GM21529 (cell line): Measurements from ENCODE around the gene DYDC2.

Experiments
- ATAC-seq: cut with Tn5 transposase; IDR thresholded peaks from one replicate; pipeline ENCODE4 v1.9.1; 2021; ENCODE audit not compliant: unreplicated experiment

The DYDC2 gene

GRCh38 chr10:80365510-80365909 is 8.9 kb downstream of the DYDC2 start:
- no peak for ATAC-seq

- ATAC-seq = no peak
These were observed 14.9 kb downstream of the DYDC2 start for GRCh38 chr10:80371467-80371866.

- no peak for ATAC-seq
These were observed 16.1 kb downstream of the DYDC2 start for GRCh38 chr10:80372675-80373074.

DNA sequence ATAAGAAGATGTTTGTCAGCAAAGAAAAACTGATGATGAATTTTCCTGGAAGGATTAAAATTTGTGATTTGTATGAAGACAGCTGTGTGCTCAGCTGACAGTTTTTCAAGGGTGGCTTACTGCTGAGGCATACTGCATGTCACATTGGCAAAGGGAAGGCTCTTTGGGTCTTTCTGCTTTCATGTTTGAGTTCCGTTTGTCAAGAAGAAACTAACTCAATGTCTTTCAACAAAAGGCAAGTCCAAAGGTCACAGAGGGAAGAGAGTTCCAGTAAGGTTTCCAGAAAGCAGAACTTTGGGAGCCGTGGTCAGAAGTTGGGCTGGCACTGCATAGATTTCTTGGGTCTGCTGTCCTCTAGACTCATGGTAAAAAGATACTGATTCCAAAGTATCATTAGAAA is 16.9 kb downstream of the DYDC2 start:
- ATAC-seq = no peak

- ATAC-seq = no peak
These were observed 23.1 kb downstream of the DYDC2 start for GRCh38 chr10:80379701-80380100.

DNA sequence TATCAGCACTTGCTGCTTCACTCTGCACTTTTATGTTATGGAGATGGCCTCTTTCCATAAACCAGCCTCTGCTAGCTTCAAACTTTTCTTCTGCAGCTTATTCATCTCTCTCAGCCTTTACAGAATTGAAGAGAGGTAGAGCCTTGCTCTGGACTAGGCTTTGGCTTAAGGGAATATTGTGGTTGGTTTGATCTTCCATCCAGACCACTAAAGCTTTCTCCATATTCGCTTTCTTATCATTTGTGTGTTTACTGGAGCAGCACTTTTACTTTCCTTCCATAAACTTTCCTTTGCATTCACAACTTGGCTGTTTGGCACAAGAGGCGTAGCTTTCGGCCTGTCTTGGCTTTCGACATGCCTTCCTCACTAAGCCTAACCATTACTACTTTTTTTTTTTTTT is 23.6 kb downstream of the DYDC2 start:
- ATAC-seq = no peak

DNA sequence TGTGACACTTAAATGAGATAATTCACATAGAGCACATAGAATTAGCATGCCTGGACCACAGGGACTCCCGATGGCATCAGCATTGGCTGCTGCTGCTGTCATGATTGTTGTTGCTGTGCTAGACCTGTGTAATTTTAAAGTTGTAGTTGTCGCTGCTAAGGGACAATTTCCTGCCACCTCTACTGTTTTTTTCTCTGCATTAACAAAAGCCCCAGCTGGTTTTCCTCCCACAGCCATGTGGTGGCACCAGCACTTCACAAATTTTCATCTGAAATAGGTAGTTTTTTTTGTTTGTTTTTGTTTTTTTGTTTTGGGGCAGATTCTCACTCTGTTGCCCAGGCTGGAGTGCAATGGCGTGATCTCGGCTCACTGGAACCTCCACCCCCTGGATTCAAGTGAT is 26.4 kb downstream of the DYDC2 start:
- ATAC-seq = peak; percentile 68

- no peak for ATAC-seq
These were observed 34.2 kb downstream of the DYDC2 start for GRCh38 chr10:80390740-80391139.

GRCh38 chr10:80392250-80392649 is 35.7 kb downstream of the DYDC2 start:
- no peak for ATAC-seq

DNA sequence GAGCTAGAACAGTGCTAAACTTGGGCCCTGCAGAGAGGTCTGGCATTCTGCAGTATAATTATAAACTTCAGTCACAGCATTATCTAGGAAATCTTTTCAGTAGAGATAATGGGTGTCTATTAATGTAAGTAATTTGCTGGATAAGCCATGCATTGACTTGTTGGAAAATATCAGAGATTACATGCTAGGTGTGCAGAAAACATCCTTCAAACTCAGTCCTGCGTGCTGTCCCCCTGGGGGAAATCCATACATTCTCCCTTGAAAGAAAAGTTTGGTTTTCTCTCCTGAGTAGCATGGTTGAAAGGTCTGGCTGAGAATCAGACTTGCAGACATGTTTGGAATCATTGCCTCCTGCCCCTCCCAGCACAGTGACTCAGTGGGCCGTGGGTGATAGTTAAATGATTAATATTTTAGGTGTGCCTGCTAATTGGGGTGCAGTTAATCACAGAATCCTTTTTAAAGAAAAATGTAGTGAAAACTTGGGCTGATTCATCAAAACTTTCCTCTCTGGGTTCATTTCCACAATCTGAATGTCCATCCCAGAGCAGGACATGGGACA is 37.9 kb downstream of the DYDC2 start:
- ATAC-seq = no peak

GRCh38 chr10:80397014-80397413 is 40.4 kb downstream of the DYDC2 start:
- ATAC-seq = no peak

DNA sequence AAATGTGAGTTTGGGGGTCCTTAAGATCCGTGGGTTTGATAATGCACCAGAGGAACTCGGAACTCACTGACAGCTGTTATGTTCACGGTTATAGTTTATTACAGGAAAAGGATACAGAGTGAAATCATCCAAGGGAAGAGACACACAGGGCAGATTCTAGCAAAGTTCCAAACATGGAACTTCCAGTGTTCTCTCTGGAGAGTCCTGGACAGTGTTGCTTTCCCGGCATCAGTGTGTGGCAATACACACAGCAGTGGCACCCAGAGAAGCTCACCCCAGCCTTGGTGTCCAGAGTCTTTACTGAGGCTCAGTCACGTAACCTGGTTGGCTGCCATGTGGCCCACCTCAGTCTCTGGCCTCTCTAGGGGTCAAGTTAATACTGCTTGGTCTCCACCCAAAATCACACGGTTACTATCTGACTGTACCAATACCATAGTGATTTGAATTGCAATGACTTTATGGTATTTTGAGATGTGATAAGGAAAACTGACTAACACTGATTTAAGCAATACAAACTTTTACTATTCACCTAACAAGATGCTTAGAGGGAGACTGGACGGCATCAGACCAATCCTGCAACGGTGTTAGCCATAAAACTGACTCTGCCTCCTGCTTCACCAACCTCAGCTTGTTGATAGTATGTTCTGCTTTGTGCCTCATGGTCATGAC is 43.7 kb downstream of the DYDC2 start:
- no peak for ATAC-seq

- no peak for ATAC-seq
These were observed 48.5 kb downstream of the DYDC2 start for GRCh38 chr10:80405035-80405434.

- ATAC-seq = no peak
These were observed 49.0 kb downstream of the DYDC2 start for GRCh38 chr10:80405626-80406025.

GRCh38 chr10:80406204-80406603 is 49.6 kb downstream of the DYDC2 start:
- no peak for ATAC-seq

DNA sequence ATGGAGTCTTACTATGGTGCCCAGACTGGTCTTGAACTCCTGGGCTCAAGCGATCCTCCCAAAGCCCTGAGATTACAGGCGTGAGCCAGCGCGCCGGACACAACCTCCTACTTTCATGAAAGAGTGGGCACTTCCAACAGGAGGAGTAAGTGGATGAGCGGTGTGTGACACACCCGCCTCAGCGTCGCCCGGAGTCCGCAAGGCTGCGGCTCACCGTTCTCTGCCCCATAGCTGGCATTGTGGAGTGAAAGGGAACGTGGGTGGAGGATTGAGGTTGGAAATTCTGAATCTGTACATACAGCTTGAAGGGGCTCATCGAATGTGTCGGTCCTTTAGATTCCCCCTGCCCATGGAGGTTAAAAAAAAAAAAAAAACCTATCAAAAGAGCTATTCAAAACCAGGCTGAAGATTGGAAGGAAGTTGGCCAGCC is 51.2 kb downstream of the DYDC2 start:
- peak; percentile 29 for ATAC-seq

- ATAC-seq = peak; percentile 94
These were observed 51.9 kb downstream of the DYDC2 start, which contains the start of gene PRXL2A for GRCh38 chr10:80408242-80409101. Gene PRXL2A, plus strand, starts transcription at chr10:80408551. Its CDS starts 11,917 bp downstream, at chr10:80420468.

DNA sequence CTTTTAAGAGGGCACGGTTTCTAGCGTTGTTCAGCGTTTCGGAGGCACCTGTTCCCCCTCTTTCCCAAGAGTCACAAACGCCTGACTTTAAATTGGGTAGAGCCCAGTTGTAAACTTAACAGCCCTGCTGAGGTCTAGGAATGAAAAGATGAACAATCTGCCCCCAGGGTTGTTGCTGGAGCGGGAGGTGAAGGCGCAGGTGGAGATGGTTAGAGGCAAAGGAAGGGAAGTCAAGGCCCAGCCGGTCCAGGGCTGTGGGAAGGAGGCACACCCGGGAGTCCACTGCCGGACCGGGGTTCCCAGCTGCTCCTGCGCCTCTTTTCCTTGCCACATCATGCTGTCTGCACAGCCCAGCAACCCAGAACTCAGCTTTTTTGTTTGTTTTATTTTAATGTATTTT is 52.5 kb downstream of the DYDC2 start:
- ATAC-seq = no peak

DNA sequence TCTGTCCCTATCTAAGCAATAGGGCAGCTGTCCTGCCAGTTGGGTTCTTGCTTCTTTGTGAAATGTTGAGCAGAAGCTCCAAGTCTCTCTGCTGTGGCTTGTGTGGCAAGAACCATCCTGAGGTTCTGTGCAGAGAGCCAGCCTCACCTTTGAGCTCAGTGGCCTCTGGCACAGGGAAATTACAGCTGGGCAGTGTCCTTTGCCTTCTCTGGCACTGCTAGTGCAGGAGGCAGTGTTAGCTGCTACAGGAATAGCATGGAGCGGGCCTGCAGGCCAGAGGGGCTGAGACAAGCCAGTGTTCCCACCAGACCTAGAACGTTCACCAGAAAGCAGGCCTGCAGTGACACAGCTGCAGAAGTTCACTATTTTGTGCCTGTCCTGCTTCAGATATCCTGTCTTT is 53.5 kb downstream of the DYDC2 start:
- ATAC-seq = no peak

GRCh38 chr10:80410578-80411145 is 54.1 kb downstream of the DYDC2 start:
- ATAC-seq = no peak

- no peak for ATAC-seq
These were observed 54.7 kb downstream of the DYDC2 start for GRCh38 chr10:80411267-80411668.
